ENCODE data around the gene EFTUD2.
"Not testable (repeated sequence)": the region's sequence is repeated elsewhere in the genome, so short reads cannot be mapped to it uniquely, and the experiment has no call there.

EFTUD2 gene

DNA sequence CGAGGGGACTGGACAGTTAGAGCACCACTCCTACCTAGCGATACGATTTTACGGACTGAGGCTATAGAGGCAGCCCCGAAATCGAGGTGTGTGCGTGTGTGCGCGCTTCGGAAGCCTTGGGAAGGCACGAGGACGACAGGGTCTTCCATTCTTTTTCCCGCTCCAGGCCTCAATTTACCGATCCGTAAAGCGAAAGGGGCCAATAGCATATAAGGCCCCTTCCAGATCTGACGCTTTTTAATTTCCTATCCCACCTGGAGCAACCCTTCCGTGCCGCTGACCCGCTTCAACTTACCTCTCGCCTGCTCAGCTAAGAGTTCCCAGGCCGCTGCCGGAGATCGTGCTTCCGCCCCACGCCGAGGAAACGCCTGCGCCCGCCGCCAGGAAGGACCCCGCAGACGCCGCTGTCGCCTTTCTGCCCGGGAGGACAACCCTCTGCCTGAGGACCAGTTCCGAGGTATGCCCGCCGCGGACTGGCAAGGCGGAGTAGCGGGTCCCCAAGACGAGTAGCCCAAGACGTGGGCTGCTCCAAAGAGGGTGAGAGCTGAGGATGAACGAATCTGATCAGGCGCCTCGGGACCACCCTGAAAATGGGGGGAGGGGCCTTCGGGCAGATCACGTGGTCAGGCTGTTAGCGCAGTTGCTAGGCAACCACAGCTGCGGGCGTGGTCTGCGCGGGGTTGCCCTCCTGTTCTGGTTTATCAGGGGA lies at the start of gene EFTUD2:
EFTUD2 (minus strand) TSS at position 372 of the 709 bp plus-strand sequence. CDS start 4,924 bp downstream, outside the sequence.
- DNase-seq (ENCODE audit: low read depth in 2 of 2): peak; percentile 83 to 86

DNA sequence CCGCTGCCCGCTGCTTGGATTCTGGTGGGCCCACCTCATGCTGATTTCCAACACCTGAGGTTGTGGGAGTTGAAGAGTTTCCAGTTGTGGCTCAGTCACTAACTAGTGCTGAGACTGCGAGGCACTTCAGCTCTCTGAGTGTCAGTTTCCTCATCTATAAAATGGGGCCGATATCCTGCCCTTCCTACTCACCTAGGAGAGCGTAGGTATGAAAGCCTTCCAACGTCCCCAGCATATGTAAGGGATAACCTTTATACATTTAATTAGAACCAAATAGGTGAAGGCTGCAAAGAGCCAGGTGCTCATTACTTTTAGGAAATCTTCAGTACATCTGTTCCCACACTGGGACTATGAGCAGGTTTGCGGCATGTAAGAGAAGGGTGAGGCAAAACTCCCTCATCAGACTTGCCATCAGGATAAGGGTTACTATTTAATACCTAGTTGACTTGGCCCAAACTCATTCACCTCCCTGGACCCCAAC lies 49.1 kb upstream of the EFTUD2 start:
- DNase-seq (ENCODE audit: low read depth in 2 of 2): no peak

DNA sequence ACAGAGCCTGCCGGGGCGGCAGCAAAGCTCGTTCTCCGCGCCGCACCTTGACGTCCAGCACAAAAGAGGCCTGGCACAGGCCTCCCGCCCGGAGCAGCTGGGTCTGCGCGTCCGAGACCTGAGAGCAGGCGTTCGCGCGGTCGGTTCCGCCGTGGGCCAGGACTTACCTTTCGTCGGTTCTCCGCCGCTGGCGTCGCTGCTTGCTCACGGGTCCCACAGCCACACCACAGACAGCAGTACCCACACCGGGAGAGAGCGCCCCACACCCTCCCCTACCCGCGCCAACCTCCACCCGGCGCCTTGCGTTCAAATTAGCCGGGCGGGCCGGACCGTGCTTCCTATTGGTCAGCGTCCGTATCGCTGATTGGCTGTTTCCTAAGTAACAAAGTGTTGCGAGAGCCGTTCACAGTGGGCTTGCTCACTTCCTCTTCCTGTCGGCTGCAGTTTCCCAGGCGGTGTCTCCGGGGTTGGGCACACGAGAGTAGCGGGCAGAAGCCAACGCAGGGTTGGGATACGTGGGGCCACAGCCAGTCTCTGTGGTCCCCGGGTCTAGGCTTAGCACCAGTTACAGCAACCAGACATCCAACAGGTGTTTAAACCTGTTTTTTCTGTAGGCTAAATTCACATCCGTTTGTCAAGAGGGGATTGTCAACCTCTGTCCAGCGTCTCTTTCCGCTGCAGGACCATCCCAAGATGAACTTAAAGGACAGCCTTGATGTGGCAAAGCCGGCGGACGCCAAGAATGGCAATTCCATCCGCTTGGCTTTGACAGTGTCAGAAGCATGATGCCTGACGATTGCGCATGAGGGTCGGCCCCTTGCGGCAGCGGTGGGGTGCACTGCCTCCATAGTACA lies 48.4 kb upstream of the EFTUD2 start, which contains the start of gene KIF18B:
KIF18B (minus strand) TSS at position 313 of the 854 bp plus-strand sequence. CDS start 11,429 bp downstream, outside the sequence.
- peak; percentile 67 to 70 for DNase-seq (ENCODE audit: low read depth in 2 of 2)

DNA sequence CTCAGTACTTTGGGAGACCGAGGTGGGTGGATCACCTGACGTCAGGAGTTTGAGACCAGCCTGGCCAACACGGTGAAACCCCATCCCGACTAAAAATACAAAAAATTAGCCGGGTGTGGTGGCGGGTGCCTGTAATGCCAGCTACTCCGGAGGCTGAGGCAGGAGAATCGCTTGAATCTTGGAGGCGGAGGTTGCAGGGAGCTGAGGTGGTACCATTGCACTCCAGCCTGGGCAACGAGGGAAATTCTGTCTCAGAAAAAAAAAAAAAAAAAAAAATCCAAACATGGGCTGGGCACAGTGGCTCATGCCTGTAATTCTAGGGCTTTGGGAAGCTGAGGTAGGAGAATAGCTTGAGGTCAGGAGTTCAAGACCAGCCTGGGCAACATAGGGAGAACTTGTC lies 46.4 kb upstream of the EFTUD2 start:
- not testable (repeated sequence) for DNase-seq (ENCODE audit: low read depth in 2 of 2)

DNA sequence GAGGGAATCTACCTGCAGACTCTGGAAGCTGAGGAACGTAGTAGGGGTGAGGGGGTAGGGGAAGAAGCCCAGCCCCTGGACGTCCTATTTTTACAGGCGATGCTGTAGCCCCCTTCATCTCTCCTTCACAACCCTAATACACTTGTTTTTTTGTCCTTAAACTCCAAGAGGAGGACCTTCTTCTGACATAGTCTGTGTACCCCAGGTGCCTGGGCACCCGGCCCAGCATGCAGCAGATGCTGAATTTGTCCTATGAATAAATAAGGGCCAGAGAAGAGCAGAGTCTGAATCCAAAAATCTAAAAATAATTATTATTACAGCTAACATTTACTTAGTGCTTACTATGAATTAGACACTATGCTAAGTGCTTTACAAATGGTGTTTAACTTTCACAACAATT lies 43.2 kb upstream of the EFTUD2 start:
- DNase-seq (ENCODE audit: low read depth in 2 of 2): no peak

DNA sequence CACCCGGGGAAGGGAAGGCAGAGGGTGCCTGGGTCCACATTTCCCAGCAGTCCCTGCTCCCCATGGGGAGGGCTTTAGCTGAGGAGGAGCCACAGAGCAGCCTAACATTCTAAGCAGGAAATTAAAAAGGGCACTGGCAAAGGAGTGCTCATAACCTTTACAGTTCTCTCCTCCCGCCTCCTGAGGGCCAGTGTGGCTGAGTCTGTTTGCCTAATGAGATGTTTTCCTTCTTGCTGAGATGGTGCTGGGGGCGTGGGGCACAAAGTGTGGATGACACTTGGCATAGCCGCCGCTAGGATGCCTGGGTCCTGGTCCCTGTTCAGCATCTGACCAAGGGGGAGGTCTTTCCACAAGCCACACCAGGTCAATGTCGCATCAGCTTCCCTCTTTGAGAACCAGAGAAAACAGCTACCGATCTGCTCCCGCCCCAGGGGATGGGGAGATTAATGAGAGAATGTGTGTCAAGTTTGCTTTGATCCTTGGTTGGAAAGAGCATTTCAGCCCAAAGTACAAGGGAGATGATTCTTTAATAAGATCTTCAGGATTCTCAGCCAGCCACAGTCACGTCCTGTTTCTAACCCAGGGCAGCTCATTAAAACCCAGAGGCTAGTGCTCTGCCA lies 42.6 kb upstream of the EFTUD2 start:
- no peak for DNase-seq (ENCODE audit: low read depth in 2 of 2)

DNA sequence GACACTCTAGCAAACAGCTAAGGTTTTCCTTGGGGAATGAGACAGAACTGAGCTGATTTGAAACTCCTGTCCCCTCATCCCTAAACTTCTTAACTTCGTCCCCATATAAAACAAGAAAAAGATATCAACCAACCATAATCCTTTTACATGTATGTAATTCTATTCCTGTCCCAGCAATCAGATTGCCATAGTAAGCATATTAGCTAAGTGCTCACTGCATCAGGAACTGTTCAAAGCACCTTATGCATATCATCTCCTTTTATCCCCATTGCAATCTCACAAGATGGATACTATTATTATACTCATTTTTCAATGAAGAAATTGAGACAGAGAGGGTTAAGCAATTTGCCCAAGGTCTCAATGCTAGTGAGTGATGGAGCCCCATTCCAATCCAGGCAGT lies 41.5 kb upstream of the EFTUD2 start:
- no peak for DNase-seq (ENCODE audit: low read depth in 2 of 2)

DNA sequence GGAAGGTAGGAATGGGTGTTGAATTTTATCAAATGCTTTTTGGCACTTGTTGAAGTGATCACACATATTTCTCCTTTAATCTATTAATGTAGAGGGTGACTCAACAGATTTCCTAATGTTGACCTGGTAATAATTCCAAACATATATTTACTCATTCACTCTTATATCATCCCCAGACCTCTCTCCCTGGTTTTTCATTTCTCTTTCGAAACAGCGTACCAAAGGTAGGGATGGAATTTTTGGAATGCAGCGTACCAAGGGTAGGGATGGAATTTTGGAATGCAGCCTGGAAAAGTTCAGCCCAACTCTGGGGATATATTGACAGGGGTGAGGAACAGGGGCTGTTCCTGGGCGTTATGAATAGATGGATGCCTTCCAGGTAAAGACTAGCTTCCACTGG lies 41.1 kb upstream of the EFTUD2 start:
- no peak for DNase-seq (ENCODE audit: low read depth in 2 of 2)

DNA sequence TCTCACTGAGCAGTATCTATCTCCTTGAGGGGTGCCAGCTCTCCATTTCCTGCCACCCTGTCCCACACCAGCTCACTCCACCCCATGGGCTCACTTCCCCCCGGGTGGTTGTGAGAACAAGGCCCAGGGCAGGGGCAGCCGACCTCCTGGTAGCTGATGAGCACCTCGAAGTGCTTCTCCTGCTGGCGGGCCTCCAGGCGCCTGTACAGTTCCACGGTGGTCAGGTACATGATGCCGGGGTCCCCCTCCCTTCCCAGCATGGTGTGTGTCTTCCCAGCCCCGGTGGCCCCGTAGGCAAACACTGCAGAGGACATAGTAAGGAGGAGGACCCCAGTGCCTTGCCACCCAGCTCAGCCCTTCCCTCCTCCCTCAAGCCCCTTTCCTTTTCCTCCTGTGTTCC lies 35.9 kb upstream of the EFTUD2 start:
- DNase-seq (ENCODE audit: low read depth in 2 of 2): no peak

DNA sequence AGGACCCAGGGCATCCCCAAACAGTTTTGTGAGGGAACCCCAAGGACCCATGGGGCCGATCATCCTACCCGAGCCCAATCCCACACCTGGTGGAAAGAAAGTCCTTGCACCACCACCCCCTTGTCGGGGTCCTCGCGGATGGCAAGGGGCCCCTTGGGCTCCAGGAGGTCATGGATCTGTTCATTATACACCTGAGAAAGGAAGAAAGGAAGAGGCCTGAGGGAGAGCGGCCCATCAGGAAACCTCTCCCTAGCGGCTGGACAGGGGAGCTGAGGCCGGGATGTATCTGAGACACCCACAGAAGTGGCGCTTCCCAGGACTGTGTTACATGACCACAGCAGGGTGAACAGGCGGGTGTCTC lies 35.5 kb upstream of the EFTUD2 start:
- no peak for DNase-seq (ENCODE audit: low read depth in 2 of 2)

DNA sequence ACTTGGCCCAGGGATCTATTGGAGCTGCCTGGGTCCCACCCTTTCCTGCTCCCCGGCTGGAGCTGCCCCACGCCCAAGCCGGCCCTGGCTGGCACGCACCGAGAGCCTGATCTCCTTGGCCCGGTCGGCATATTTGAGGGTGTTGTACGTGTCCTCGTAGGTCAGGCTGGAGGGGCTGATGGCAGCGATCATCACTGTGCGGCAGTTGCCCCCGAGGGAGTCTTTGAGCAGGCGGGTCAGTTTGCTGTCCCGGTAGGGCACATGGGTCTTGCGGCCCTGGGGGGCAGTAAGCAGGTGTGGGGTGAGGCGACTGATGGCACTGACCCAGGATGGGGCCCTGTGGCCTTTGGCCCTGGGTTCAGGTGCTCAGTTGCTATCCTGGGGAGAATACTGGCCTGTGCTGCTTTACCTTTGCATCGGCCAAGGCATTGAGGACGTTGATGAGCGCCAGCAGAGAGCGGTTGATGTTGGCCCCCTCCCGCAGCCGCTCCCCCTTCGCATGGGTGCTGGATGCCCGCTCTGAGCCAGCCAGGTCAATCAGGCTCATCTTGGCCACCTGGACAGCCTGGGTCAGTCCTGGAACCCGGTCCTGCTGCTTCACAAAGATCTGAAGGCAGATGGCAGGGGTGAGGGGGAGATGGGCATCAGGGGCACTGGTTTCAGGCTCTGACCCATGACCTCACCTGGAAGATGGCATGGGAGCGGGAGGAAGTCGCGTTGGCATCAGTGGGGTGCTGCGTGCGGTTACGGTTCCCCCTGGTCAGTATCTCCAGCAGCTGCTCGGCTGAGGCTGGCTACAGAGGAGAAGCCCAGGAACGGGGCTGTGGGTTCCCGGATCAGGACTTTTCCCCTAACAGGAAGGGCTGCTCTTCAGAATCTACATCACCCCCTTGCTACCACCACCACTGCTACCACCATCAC lies 34.8 kb upstream of the EFTUD2 start:
- no peak for DNase-seq (ENCODE audit: low read depth in 2 of 2)

DNA sequence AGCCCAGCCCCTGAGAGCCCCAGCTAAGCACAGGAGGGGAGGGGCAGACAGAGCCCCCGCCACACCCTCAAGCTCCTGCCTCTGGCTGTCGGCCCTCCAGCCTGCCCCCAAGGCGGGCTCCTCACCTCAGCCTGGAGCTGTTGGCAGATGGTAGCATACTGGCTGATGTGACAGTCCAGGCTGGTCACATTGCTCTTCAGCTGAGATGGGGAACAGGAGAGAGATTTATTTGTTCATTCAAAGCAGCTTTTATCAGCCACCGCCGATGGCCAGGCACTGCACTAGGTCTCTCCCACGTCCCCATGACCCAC lies 33.5 kb upstream of the EFTUD2 start:
- no peak for DNase-seq (ENCODE audit: low read depth in 2 of 2)

DNA sequence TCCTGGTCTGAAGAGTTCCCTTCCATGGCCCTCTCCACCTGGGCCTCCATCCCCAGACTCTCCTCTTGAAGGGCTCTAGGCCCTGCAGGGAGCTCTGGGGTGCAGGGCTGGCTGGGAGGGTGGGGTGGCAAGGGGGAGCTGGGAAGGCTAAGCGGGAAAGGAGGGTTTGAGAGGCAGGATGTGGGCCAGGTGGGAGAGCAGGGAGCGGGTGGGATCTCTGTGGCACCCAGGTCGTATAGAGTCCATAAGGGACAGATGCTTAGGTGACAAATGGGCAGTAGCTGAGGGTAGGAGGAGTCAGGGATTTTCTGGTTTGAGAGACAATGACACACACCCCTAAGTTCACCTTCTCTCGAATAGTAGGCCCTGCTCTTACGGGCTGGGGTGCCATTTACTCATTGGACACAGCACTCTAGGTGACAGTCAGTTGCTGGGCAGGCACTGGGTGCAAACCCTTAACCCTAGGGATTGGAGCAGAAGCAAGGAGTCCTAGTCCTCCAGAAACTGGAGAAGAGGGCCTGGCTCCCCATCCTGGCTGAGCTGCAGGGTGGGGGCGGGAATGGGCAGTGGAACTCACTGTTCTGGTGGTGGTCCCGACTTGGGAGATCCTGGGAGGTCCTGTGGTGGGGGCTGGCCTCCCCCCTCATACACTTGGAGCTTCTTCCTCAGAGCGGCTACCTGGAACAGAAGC lies 33.0 kb upstream of the EFTUD2 start:
- DNase-seq (ENCODE audit: low read depth in 2 of 2): no peak

DNA sequence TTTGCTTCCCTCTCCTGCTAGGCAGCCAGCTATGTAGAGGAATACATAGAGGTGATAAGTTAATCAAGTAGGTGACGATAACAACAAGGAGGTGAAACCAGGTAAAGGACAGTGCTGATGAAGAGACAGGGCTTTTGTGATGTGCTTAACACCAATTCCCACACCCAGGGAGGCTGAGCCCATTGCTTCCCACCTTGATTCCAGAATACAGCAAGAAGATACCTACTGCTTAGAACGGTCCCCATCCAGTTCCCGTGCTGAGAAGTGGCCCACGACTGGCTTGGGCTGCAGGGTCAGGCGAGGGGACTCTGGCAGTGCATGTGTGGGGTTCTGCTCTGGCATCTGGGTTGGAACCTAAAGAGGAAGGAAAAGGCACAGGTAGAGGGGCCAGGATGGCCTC lies 32.1 kb upstream of the EFTUD2 start:
- DNase-seq (ENCODE audit: low read depth in 2 of 2): no peak

DNA sequence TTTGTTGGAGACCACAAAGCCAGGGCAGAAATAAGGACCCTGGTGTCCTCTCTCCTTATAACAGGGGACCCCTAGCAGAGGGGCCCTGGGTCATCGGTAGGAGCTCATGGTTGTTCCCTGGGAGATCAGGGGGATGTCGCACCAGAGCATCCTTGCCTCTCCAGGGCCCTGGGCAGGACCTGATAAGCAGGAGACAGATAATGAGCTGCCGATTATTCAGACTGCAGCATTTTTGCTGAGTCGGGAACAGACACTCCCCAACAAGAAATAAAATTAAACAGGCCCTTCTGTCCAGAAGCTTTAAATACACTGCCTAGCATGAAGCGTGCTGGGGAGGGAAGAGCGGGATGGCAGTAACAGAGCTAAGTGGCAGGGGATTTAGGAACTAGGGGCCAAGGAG lies 31.4 kb upstream of the EFTUD2 start:
- DNase-seq (ENCODE audit: low read depth in 2 of 2): no peak

DNA sequence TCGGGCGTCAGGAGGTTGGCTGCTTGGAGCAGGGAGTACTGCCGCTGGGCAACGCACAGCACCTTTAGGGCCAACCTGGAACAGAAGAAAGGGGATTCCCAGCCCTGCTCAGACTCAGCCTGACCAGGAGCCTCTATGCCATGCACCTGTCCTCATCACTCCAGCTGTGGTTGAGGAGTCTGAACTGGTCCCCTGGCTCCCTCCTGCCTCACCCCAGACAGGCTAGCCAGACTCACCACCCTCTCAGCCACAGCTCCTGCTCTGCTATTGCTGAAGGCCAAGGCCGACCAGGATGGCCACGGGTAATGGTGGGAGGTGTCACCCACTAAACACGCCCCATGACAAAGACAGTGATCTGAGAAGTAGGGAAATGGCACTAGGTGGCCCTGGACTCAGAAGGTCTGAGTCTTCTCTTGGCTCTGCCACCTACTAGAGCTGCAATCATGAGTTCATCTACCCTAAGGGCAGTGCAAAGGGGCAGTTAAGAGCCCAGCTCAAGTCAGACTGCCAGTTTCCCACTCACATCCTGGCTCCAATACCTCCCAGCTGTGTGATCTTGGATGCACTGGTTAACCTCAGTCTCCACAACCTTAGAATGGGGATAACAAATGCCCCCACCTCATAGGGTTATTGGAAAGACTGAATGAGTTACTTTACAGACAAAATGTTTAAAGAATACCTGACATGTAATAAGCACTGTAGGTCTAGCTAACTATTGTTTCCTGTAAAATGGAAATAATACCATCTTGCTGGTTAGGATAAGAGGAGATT lies 29.9 kb upstream of the EFTUD2 start:
- DNase-seq (ENCODE audit: low read depth in 2 of 2): no peak

DNA sequence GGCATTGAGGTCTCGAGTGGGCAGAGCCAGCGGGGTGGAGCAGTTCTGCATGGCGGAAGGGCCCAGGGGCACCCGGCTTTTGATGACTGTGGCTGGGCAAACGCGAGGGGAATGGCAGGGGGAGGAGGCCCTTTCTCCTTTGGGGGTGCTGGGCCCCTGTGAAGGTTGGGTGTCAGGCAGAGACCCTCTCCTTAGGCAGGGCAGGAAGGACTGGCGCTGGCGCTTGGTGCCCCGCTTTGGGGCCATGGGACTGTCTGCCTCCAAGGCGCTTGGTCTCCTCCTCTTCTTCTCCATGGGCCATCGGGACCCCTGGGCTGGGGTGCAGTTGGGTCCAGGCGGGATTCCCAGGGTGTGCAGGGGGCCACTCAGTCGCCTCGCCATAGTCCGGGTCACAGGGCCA lies 28.9 kb upstream of the EFTUD2 start:
- DNase-seq (ENCODE audit: low read depth in 2 of 2): no peak

DNA sequence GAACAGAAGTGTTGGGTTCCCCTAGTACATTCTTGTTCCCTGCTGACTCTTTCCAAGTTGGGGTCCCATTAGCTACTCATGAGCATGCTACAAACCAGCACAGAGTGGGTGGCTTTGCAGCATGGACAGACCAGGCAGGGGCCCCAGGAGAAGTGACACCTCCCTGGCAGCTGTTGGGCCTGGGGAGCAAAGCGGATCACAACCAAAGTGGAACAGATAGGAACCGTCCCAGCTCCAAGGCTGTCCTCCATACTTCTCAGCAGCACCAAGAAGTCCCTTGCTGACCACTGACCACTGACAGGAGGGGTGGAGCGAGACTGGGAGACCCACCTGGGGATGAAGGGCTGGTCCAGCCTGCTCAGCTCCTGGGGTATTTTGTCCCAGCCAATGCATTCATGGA lies 28.5 kb upstream of the EFTUD2 start:
- DNase-seq (ENCODE audit: low read depth in 2 of 2): no peak

DNA sequence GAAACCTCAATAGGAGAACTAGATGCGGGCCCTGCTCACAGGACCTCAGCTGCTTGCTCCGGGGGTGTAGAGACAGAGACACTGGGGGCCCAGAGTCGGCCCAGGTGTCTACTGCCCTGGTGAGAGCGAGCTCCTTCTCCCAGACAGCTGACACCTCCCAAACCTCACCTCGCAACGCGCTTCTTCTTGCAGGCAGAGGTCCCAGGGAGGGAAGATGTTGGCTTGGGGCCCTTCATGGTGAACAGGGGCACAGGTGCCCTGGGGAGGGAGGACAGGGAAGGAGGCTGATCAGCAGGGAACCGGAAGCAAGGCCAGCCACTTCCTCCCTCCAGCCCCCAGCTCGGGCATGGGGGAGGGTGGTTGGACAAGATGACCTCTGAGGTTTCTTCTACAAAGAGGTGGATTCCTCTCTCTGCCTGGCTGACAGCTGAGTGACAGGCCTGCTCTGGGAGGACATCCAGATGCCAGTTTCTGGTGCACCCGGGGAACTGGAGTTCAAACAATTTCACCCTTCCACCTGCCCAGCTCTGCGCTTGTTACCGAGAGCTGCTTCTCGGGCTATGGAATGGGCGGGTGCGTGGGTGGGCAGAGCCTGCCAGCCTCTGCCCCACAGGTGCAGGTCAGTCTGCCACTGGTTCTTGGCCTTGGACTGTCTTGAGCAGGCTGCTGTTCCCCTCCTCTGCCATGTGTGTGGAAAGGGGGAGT lies 27.7 kb upstream of the EFTUD2 start:
- no peak for DNase-seq (ENCODE audit: low read depth in 2 of 2)
